ENCODE measurements around the gene ZNF804A.

ZNF804A gene

GRCh38 chr2:184904991-184905390, 306.7 kb downstream of the ZNF804A start:
- Histone ChIP-seq H3K9me3 (ENCODE audit: control insufficient read depth, insufficient read depth, low read length) (peaks cover under 1% of the 10 kb centered on the region; the same call in 1 of the 2 replicates), H3K27me3 (ENCODE audit: control insufficient read depth, low read length) (no peaks in the 10 kb centered on the region), H3K9me2 (replicated peaks; ENCODE audit: control insufficient read depth, low read length) (no peaks in the 10 kb centered on the region), H3K27ac (ENCODE audit: low read depth, low read length) (no peak overlapping the region), H3K4me2 (ENCODE audit: low read length) (no peak overlapping the region), H3K79me2 (ENCODE audit: control insufficient read depth, low read length) (no peaks in the 10 kb centered on the region), H3K4me1 (ENCODE audit: control insufficient read depth, low read length) (no peaks in the 10 kb centered on the region), H3K4me3 (ENCODE audit: low read length) (no peak overlapping the region), H4K20me1 (ENCODE audit: control insufficient read depth, insufficient read depth, low read depth, low read length) (no peaks in the 10 kb centered on the region), H3F3A (ENCODE audit: control insufficient read depth, insufficient read depth) (no peaks in the 10 kb centered on the region), H3K36me3 (ENCODE audit: control insufficient read depth, low read length) (no peaks in the 10 kb centered on the region)
- TF ChIP-seq CTCF (IDR thresholded peaks at IDR 0.05; ENCODE audit: low read depth, low read length, poor library complexity, severe bottlenecking) (no peak), EZH2phosphoT487 (IDR thresholded peaks at IDR 0.05; ENCODE audit: borderline replicate concordance, low read length) (no peak)

- no peak for TF ChIP-seq EZH2phosphoT487 (IDR thresholded peaks at IDR 0.05; ENCODE audit: borderline replicate concordance, low read length)
- H3K4me3 ChIP-seq (ENCODE audit: low read length): no peak overlapping the region
- no peaks in the 10 kb centered on the region for H4K20me1 ChIP-seq (ENCODE audit: control insufficient read depth, insufficient read depth, low read depth, low read length)
- no peaks in the 10 kb centered on the region for H3F3A ChIP-seq (ENCODE audit: control insufficient read depth, insufficient read depth)
- H3K27ac ChIP-seq (ENCODE audit: low read depth, low read length): no peak overlapping the region
- H3K9me3 ChIP-seq (ENCODE audit: control insufficient read depth, insufficient read depth, low read length): peaks cover 7% of the 10 kb centered on the region; the same call in 1 of the 2 replicates
- no peak overlapping the region for H3K4me2 ChIP-seq (ENCODE audit: low read length)
- no peaks in the 10 kb centered on the region for H3K27me3 ChIP-seq (ENCODE audit: control insufficient read depth, low read length)
- H3K4me1 ChIP-seq (ENCODE audit: control insufficient read depth, low read length): no peaks in the 10 kb centered on the region
- no peaks in the 10 kb centered on the region for H3K9me2 ChIP-seq (replicated peaks; ENCODE audit: control insufficient read depth, low read length)
- H3K36me3 ChIP-seq (ENCODE audit: control insufficient read depth, low read length): no peaks in the 10 kb centered on the region
- no peaks in the 10 kb centered on the region for H3K79me2 ChIP-seq (ENCODE audit: control insufficient read depth, low read length)
These were observed 307.8 kb downstream of the ZNF804A start for GRCh38 chr2:184906160-184906559.

- Histone ChIP-seq H3K27me3 (ENCODE audit: control insufficient read depth, low read length) (no peaks in the 10 kb centered on the region), H3K27ac (ENCODE audit: low read depth, low read length) (no peak overlapping the region), H3K79me2 (ENCODE audit: control insufficient read depth, low read length) (no peaks in the 10 kb centered on the region), H3K9me3 (ENCODE audit: control insufficient read depth, insufficient read depth, low read length) (peaks cover 7% of the 10 kb centered on the region; the same call in 1 of the 2 replicates), H4K20me1 (ENCODE audit: control insufficient read depth, insufficient read depth, low read depth, low read length) (no peaks in the 10 kb centered on the region), H3K36me3 (ENCODE audit: control insufficient read depth, low read length) (no peaks in the 10 kb centered on the region), H3K4me3 (ENCODE audit: low read length) (no peak overlapping the region), H3F3A (ENCODE audit: control insufficient read depth, insufficient read depth) (no peaks in the 10 kb centered on the region), H3K4me2 (ENCODE audit: low read length) (no peak overlapping the region), H3K9me2 (replicated peaks; ENCODE audit: control insufficient read depth, low read length) (no peaks in the 10 kb centered on the region), H3K4me1 (ENCODE audit: control insufficient read depth, low read length) (no peaks in the 10 kb centered on the region)
- no peak for TF ChIP-seq EZH2phosphoT487 (IDR thresholded peaks at IDR 0.05; ENCODE audit: borderline replicate concordance, low read length)
- TF ChIP-seq CTCF (IDR thresholded peaks at IDR 0.05; ENCODE audit: low read depth, low read length, poor library complexity, severe bottlenecking): no peak
These were observed 308.4 kb downstream of the ZNF804A start for GRCh38 chr2:184906709-184907108.

- TF ChIP-seq EZH2phosphoT487 (IDR thresholded peaks at IDR 0.05; ENCODE audit: borderline replicate concordance, low read length) (no peak), CTCF (IDR thresholded peaks at IDR 0.05; ENCODE audit: low read depth, low read length, poor library complexity, severe bottlenecking) (no peak)
These were observed 310.6 kb downstream of the ZNF804A start for GRCh38 chr2:184908966-184909365.

More at GRCh38 chr2:184908966-184909365, 310.6 kb downstream of the ZNF804A start:
- H3F3A ChIP-seq (ENCODE audit: control insufficient read depth, insufficient read depth): no peaks in the 10 kb centered on the region
- peaks cover 9% of the 10 kb centered on the region; the same call in 1 of the 2 replicates for H3K9me3 ChIP-seq (ENCODE audit: control insufficient read depth, insufficient read depth, low read length)
- no peaks in the 10 kb centered on the region for H3K36me3 ChIP-seq (ENCODE audit: control insufficient read depth, low read length)
- no peak overlapping the region for H3K4me3 ChIP-seq (ENCODE audit: low read length)
- H3K4me1 ChIP-seq (ENCODE audit: control insufficient read depth, low read length): no peaks in the 10 kb centered on the region
- no peak overlapping the region for H3K4me2 ChIP-seq (ENCODE audit: low read length)
- H4K20me1 ChIP-seq (ENCODE audit: control insufficient read depth, insufficient read depth, low read depth, low read length): no peaks in the 10 kb centered on the region
- H3K79me2 ChIP-seq (ENCODE audit: control insufficient read depth, low read length): no peaks in the 10 kb centered on the region
- H3K9me2 ChIP-seq (replicated peaks; ENCODE audit: control insufficient read depth, low read length): no peaks in the 10 kb centered on the region
- no peak overlapping the region for H3K27ac ChIP-seq (ENCODE audit: low read depth, low read length)
- no peaks in the 10 kb centered on the region for H3K27me3 ChIP-seq (ENCODE audit: control insufficient read depth, low read length)
